Choroid plexus epithelial cell (primary cell): Measurements from ENCODE around the gene IGHMBP2.

Experiments
- DNase-seq: peaks from one replicate; pipeline ENCODE4 v3.0.0-alpha.2; 2010; ENCODE audit warnings: low read depth
- H3K4me3 ChIP-seq: 2 replicates; pipeline ENCODE4 v1.5.1; 2011; ENCODE audit warnings: low read depth, mild to moderate bottlenecking, control low read depth, low read length, moderate library complexity
- TF ChIP-seq, protein P1 (sequence below): conservative IDR thresholded peaks from 2 replicates; pipeline ENCODE4 v1.5.1; 2011; ENCODE audit warnings: low read depth, mild to moderate bottlenecking, control low read depth, inconsistent platforms, low read length, moderate library complexity

IGHMBP2 gene

DNA sequence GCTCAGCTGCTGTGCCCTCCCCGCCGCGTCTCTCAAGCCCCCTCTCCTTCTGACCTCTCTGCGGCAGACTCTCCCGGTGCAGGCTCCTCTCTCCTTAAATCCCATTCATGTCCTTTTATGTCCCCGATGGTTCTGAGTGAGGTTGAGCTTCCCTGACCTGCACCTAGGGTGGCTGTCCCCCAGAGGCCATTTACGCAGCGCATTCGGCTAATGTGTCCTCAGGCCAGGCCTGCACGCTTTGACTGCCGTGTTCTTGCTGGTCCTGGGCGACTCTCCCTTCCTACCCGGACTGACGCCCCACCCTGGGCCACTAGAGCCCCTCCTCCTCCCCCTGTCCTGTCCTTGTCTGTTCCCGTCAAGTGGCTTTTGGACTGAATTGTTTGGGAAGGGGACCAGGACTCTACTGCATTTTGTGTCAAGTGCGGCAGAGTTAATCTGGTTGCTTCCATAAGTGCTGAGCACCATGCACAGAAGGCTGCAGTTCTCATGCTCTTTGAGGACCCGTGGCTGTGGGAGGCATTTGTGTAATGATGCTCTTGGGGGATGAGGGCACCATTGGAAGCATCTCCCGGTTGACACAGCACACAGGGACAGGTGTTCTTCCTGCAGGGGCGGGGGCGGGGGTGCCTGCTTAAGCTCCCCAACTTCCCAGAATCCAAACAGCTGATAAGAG, 37.1 kb downstream of the IGHMBP2 start:
- no peak for DNase-seq
- no peak overlapping the region for H3K4me3 ChIP-seq
- TF ChIP-seq, protein P1, sequence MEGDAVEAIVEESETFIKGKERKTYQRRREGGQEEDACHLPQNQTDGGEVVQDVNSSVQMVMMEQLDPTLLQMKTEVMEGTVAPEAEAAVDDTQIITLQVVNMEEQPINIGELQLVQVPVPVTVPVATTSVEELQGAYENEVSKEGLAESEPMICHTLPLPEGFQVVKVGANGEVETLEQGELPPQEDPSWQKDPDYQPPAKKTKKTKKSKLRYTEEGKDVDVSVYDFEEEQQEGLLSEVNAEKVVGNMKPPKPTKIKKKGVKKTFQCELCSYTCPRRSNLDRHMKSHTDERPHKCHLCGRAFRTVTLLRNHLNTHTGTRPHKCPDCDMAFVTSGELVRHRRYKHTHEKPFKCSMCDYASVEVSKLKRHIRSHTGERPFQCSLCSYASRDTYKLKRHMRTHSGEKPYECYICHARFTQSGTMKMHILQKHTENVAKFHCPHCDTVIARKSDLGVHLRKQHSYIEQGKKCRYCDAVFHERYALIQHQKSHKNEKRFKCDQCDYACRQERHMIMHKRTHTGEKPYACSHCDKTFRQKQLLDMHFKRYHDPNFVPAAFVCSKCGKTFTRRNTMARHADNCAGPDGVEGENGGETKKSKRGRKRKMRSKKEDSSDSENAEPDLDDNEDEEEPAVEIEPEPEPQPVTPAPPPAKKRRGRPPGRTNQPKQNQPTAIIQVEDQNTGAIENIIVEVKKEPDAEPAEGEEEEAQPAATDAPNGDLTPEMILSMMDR, result no peak

DNA sequence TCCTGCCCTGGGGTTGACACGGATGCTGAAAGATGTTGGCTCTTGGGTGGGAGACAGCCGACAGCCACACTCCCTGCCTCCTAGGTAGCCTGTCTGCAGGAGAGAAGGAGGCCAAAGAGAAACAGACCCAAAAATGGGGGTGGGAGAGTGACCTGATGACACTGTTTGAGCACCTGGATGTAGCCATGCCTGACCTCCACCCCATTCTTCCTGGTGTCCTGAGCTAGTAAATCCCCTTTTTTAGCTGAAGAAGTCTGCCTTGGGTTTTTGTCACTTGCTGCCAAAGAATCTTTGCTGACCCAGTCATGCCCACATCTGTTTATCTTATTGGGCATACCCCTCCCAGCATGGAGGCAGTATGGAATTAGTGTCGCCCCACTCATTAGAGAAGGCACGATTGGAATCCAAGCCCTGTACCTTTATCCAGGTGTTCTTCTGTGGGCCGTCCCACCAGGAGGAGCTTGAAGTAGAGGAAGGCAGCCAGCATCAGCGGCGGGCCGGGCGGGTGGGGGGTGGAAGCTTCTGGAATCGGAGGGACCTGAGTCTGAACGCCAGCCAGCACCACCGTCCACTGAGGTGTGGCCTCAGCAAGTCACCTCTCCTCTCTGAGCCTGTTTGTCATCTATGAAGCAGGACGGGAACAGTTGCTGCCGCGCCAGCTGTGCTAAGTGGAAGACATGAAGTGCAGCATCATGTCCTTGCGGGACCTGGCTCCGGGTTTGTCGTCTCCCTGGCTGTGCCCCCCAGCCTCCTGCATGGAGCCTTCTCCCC, 37.8 kb downstream of the IGHMBP2 start:
- no peak for DNase-seq
- TF ChIP-seq, protein P1, result no peak
- H3K4me3 ChIP-seq, result no peak overlapping the region

DNA sequence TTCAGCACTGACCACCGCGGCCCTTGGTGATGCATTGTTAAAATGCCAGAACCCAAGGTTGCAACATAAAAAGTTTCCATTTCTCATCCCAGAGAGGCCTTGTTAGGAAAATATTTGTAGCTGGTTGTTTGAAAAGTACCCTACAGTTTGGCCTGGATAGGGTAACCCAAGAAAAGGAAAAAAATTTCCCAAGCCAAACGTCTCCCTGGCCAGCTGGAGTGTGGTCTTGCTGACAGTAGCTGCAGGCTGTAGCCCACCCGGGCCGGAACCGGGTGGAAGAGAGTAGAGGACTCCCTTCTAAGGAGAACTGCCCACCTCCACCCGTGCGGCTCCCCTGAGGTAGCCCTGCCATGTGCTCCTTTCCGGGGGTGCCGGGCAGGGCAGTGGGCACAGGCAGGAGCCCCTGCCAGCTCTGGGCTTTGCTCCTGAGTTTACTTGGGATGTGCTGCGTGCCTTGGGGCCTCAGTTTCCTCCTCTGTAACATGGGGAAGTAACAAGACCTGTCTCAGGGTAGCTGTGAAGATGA, 38.5 kb downstream of the IGHMBP2 start:
- no peak overlapping the region for H3K4me3 ChIP-seq
- DNase-seq, result no peak
- TF ChIP-seq, protein P1, result no peak

DNA sequence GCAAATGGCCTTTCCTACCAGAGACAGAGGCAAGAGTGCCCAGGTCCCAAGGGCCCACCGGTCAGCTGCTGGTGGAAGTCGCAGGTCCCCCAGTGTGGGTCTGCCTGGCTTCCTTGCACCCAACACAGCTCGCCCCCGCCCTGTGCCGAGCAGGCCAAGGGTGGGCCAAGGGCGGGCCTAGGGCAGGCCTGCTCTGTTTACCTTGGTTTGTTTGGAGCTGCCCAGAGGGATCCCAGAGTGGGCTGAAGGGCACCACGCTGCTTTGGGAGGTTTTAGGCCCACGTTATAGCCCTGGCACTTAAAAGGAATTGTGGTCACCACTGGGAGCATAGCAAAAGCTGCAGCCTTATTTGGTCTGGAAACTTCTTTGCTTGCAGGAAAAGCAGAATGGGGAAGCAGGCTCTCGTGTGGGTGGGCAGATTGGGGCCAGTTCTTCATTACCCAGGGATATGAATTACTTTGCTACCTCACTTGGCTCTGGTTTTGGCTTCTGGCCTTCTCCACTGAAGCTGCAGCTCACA, 39.1 kb downstream of the IGHMBP2 start:
- TF ChIP-seq, protein P1, result no peak
- no peak overlapping the region for H3K4me3 ChIP-seq
- no peak for DNase-seq

DNA sequence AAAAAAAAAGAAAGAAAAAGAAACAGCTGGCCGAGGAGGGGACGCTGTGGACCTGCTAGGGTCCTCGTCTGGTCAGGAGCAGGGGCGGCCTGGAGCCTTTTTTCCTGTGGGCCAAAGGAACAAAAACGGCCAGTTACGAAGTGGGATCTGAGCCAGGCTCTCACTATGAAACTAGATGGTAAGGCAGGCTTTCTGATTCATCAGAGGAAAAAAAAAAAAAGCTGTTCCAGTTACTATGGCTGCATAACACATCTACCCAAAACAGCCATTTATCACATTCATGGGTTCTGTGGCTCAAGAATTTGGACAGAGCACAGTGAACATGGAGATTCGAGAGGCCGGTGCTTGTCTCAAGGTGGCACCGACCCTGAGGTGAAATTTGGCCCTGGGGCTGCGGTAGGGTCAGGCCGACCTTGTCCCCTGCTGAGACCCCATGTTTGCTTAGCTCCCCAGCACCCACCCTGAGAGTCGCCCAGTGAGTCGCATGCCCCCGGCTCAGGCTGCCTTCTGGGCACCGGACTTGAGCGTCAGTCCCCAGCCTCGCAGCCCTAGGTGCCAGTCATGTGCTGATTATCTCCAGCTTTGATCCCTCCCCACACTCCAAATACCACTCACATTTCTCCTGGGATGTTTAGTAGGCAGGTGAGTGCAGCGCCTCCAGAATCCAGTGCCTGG, 42.9 kb downstream of the IGHMBP2 start:
- no peak overlapping the region for H3K4me3 ChIP-seq
- TF ChIP-seq, protein P1, result no peak
- DNase-seq, result peak; percentile 89

DNA sequence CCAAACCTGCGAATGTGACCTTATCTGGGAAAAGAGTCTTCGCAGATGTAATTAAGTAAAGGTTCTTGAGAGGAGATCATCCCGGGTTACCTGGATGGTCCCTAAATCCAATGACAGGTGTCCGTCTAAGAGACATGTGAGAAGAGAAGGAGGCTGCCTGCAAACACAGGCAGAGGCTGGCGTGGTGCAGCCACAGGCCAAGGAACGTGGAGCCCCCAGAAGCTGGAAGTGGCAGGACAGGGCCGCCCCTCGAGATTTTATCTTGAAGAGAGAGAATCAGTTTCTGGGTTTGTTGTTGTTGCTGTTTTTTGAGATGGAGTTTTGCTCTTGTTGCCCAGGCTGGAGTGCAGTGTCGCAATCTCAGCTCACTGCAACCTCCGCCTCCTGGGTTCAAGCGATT, 43.5 kb downstream of the IGHMBP2 start:
- no peak overlapping the region for H3K4me3 ChIP-seq
- TF ChIP-seq, protein P1, result no peak
- no peak for DNase-seq
